GM21423 (cell line): ENCODE results near the gene DDHD1.

Experiments
- ATAC-seq: cut with Tn5 transposase; IDR thresholded peaks from one replicate; pipeline ENCODE4 v1.9.1; 2021; ENCODE audit warnings: mild to moderate bottlenecking, moderate library complexity; ENCODE audit not compliant: unreplicated experiment

The DDHD1 gene

DNA sequence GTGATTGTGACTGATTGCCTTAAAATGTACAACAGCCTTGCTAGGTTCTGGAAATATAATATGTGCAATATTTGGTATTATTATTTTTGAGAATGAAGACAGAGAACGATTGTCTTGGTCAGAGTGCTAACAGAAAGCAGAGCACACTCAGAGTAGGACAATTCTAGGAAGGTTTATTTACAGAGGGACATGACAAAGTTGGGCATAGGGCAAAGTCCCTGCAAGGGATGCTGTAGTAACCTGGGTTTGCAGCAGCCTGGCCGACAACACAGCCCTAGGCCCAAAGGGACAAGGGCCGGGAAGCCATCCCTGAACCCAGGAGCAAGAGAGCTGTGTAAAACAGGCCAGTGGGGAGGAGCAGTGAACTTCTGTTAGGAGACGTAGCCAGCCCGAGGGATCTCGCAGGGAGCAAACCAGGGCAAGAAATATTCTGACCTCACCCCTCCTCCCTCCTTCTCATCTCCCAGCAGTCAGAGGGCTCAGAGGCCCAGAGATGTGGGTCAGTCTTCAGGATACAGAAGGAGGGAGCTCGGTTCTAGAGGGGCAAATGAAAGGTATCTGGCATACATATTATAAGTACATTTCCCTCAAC is 151.2 kb downstream of the DDHD1 start:
- no peak for ATAC-seq

DNA sequence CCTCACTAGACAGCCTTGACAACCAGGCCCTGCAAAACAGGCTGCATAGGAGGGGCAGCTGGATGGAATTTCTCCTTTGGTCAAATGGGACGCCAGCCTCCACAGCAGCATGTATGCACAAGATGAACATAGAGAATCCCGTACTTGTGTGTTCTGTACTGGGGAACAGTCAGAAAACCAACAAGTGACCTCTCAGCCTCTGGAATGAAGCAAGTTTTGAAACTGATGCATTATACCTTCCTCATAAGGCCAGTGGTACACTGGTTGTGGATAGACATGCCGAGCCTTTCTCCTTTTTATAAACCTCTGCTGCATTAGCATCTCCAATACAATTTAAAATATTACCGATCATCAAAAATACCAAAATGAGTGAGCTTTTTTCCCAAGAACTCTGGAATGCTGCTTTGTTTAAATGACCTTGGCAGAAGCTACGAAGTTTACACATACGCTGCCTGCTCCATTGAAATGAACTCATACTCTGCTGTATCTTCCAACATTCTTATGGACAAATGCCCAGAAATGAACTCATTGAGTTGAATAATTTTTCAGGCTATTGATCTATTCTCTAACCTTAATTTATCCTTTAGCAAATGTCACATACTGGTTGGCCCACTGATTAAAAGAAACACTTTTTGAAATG is 154.6 kb downstream of the DDHD1 start:
- no peak for ATAC-seq

DNA sequence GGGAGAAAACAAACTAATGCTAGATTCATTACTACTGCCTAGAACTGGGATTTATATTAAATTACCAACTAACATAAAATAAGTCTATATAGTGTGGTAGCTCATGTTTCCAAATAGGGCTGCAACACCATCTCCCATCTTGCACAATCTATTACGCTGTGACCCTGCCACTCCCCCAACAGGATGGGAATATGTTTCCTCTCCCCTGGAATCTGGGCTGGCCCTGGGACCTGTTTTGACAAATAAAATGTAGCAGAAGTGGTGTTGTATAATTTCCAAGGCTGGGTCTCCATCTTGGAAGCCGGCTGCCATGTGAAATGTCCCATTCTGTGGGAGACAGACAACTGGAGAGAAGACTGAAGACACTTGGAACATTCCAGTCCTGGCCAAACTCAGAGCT is 156.6 kb downstream of the DDHD1 start:
- ATAC-seq = no peak

DNA sequence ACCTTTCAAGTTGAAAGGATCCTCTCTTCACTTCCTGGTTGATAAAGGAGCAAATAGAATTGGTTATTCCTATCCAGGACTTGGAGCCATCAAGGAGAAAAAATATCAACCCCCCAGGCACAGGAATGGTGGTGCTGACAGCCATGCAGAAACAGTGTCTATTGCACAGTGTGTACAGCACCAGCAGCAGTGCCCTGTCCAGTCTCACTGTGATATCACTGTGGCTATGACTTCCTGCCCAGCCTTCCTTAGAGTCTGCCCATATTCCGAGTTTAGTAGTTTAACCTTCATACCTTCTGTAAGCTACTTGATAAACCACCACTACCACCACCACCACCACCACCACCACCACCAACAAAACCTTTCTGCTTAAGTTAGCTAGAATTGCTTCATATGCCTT is 157.1 kb downstream of the DDHD1 start:
- ATAC-seq = no peak

DNA sequence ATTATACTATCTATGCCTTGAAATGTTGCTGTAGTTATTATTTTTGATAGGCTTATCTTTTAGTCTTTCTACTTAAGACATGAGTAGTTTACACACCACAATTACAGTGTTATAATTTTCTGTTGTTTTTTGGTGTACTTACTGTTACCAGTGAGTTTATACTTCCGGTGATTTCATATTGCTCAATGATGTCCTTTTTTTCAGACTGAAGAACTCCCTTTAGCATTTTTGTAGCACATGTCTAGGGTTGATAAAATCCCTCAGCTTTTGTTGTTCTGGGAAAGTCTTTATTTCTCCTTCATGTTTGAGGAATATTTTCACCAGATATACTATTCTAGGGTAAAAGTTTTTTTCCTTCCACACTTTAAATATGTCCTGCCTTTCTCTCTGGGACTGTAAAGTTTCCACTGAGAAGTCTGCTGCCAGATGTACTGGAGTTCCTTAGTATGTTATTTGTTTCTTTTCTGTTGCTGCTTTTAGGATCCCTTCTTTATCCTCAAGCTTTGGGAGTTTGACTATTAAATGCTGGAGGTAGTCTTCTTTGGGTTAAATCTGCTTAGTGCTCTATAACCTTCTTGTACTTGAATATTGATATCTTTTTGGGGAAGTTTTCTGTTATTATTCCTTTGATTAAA is 160.8 kb downstream of the DDHD1 start:
- ATAC-seq = no peak

DNA sequence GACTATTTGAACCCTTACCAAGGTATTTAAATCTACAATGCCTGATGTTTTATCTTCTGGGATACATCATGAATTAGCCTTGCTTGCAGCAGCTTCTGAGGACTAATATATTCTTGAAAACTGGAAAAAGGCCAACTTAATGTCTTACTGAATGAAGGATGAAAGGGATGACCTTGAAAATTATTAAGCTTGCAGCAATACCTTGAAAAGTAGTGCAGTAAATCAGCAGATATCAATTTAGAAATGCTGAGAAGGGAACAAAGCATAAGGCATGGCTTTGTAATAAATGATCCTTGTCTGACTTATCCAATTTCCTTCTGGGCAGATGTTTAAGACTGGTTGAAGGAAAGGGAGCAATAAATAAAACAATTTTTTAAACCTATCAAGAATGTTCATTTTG is 165.0 kb downstream of the DDHD1 start:
- no peak for ATAC-seq

DNA sequence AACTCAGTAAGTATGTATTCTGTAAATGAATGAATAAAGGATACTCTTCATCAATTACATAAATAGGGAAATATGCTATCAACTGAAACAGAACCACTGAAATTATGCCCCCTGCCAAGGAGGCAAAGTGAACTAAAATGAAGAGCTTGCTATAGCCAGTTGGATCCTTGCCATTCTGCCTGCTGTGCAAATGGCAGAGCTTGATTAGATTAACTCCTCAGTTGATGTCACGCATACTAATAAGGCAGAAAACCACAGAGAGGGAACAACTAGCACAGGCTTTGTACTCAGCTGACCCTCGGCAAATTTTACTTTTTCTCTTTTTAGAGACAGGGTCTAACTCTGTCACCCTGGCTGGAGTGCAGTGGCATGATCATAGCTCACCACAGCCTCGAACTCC is 165.6 kb downstream of the DDHD1 start:
- ATAC-seq = no peak

DNA sequence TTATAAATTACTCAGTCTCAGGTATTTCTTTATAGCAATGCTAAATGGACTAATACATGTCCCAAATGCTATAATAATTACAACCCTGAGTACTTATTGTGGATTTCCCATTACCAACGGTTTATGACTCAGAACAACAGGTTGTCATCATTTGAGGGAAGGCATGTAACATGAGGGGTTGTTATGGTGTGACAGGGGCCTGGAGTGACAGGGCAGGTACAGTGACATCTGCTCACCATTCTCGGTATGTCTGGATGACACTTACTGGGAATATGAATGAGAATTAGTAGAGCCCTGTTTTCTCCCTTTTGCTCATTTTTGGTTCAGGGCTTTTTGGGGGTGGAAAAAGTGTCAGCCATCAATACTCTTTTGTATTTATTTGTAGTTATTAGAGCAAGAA is 166.1 kb downstream of the DDHD1 start:
- ATAC-seq = no peak
